ENCODE data around the gene CASP8AP2. TPM values are rescaled to one million over a fixed set of nuclear protein-coding genes. Genes with fewer than 3 reads are reported as not detected.

The CASP8AP2 gene
- total and polyA plus RNA-seq, 2 experiments from 2014 or later, result 31.3 to 75.5 TPM

DNA sequence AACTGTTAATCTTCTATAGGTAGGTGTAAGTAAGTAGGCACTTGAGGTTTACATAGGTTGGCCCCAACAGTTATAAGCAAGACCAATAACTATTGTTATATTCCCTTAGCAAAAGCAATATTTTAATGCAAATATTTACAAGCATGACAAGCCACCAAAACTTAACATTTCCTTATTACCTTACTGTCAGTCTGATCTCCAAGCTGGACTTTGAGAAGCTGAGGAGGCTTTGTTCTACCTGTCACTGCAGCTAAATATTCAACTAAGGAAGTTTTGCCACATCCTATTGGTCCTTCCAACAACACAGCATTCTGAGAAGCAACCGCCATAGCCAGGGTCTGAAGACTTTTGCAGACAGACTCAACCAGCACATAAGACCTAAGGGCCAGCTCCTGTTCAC is 39.7 kb upstream of the CASP8AP2 start:
- Histone ChIP-seq H3K79me2 (replicated peaks; ENCODE audit: insufficient read depth) (peaks cover 78% of the 10 kb centered on the region), H3K27ac (ENCODE audit: low read depth) (no peak overlapping the region), H3K4me2 (no peak overlapping the region), H4K20me1 (replicated peaks; ENCODE audit: insufficient read depth) (peaks cover 43% of the 10 kb centered on the region), H3K4me3 (no peak overlapping the region), H2AFZ (no peak overlapping the region), H3K9me2 (ENCODE audit: insufficient read depth) (no peaks in the 10 kb centered on the region), H3F3A (replicated peaks; ENCODE audit: low read depth) (peaks cover 6% of the 10 kb centered on the region; the same call in 1 of the 2 replicates), H3K27me3 (ENCODE audit: insufficient read depth) (no peaks in the 10 kb centered on the region), H3K4me1 (ENCODE audit: insufficient read depth) (no peaks in the 10 kb centered on the region), H3K36me3 (ENCODE audit: insufficient read depth) (peaks cover 92% of the 10 kb centered on the region)
- peaks cover 89% of the 10 kb centered on the region for H3K36me3 Mint-ChIP-seq (ENCODE audit: low read depth)
- H3K27me3 Mint-ChIP-seq (ENCODE audit: insufficient read depth, low read depth, poor library complexity), result peaks cover 8% of the 10 kb centered on the region
- DNase-seq (ENCODE audit: low spot score), result no peak
- H3K4me3 Mint-ChIP-seq, result no peak overlapping the region
- peaks cover 11% of the 10 kb centered on the region for H3K4me1 Mint-ChIP-seq
- no peak overlapping the region for H3K27ac Mint-ChIP-seq
- no peak for TF ChIP-seq EZH2phosphoT487 (IDR thresholded peaks at IDR 0.05; ENCODE audit: unreplicated experiment)
- no peak for TF ChIP-seq ZNF331 (CRISPR knock-in tag; IDR thresholded peaks at IDR 0.05; ENCODE audit: low read depth)
- TF ChIP-seq ZNF114 (CRISPR knock-in tag; IDR thresholded peaks at IDR 0.05), result no peak
- TF ChIP-seq NANOG (IDR thresholded peaks at IDR 0.05; ENCODE audit: borderline replicate concordance), result no peak
- TF ChIP-seq, protein P1, sequence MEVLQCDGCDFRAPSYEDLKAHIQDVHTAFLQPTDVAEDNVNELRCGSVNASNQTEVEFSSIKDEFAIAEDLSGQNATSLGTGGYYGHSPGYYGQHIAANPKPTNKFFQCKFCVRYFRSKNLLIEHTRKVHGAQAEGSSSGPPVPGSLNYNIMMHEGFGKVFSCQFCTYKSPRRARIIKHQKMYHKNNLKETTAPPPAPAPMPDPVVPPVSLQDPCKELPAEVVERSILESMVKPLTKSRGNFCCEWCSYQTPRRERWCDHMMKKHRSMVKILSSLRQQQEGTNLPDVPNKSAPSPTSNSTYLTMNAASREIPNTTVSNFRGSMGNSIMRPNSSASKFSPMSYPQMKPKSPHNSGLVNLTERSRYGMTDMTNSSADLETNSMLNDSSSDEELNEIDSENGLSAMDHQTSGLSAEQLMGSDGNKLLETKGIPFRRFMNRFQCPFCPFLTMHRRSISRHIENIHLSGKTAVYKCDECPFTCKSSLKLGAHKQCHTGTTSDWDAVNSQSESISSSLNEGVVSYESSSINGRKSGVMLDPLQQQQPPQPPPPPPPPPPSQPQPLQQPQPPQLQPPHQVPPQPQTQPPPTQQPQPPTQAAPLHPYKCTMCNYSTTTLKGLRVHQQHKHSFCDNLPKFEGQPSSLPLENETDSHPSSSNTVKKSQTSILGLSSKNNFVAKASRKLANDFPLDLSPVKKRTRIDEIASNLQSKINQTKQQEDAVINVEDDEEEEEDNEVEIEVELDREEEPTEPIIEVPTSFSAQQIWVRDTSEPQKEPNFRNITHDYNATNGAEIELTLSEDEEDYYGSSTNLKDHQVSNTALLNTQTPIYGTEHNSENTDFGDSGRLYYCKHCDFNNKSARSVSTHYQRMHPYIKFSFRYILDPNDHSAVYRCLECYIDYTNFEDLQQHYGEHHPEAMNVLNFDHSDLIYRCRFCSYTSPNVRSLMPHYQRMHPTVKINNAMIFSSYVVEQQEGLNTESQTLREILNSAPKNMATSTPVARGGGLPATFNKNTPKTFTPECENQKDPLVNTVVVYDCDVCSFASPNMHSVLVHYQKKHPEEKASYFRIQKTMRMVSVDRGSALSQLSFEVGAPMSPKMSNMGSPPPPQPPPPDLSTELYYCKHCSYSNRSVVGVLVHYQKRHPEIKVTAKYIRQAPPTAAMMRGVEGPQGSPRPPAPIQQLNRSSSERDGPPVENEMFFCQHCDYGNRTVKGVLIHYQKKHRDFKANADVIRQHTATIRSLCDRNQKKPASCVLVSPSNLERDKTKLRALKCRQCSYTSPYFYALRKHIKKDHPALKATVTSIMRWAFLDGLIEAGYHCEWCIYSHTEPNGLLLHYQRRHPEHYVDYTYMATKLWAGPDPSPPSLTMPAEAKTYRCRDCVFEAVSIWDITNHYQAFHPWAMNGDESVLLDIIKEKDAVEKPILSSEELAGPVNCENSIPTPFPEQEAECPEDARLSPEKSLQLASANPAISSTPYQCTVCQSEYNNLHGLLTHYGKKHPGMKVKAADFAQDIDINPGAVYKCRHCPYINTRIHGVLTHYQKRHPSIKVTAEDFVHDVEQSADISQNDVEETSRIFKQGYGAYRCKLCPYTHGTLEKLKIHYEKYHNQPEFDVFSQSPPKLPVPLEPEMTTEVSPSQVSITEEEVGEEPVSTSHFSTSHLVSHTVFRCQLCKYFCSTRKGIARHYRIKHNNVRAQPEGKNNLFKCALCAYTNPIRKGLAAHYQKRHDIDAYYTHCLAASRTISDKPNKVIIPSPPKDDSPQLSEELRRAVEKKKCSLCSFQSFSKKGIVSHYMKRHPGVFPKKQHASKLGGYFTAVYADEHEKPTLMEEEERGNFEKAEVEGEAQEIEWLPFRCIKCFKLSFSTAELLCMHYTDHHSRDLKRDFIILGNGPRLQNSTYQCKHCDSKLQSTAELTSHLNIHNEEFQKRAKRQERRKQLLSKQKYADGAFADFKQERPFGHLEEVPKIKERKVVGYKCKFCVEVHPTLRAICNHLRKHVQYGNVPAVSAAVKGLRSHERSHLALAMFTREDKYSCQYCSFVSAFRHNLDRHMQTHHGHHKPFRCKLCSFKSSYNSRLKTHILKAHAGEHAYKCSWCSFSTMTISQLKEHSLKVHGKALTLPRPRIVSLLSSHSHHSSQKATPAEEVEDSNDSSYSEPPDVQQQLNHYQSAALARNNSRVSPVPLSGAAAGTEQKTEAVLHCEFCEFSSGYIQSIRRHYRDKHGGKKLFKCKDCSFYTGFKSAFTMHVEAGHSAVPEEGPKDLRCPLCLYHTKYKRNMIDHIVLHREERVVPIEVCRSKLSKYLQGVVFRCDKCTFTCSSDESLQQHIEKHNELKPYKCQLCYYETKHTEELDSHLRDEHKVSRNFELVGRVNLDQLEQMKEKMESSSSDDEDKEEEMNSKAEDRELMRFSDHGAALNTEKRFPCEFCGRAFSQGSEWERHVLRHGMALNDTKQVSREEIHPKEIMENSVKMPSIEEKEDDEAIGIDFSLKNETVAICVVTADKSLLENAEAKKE (CRISPR knock-in tag; IDR thresholded peaks at IDR 0.05), result no peak
- no peak for TF ChIP-seq EZH2 (IDR thresholded peaks at IDR 0.05; ENCODE audit: low read depth, unreplicated experiment)
- no peak for TF ChIP-seq STAT1 (IDR thresholded peaks at IDR 0.05; ENCODE audit: unreplicated experiment)
- TF ChIP-seq CREB1 (CRISPR knock-in tag; IDR thresholded peaks at IDR 0.05; ENCODE audit: low read depth), result no peak
- TF ChIP-seq, protein P2, sequence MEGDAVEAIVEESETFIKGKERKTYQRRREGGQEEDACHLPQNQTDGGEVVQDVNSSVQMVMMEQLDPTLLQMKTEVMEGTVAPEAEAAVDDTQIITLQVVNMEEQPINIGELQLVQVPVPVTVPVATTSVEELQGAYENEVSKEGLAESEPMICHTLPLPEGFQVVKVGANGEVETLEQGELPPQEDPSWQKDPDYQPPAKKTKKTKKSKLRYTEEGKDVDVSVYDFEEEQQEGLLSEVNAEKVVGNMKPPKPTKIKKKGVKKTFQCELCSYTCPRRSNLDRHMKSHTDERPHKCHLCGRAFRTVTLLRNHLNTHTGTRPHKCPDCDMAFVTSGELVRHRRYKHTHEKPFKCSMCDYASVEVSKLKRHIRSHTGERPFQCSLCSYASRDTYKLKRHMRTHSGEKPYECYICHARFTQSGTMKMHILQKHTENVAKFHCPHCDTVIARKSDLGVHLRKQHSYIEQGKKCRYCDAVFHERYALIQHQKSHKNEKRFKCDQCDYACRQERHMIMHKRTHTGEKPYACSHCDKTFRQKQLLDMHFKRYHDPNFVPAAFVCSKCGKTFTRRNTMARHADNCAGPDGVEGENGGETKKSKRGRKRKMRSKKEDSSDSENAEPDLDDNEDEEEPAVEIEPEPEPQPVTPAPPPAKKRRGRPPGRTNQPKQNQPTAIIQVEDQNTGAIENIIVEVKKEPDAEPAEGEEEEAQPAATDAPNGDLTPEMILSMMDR (conservative IDR thresholded peaks at IDR 0.05; ENCODE audit: low read depth in 2 of 2), result no peak
- TF ChIP-seq, protein P3, sequence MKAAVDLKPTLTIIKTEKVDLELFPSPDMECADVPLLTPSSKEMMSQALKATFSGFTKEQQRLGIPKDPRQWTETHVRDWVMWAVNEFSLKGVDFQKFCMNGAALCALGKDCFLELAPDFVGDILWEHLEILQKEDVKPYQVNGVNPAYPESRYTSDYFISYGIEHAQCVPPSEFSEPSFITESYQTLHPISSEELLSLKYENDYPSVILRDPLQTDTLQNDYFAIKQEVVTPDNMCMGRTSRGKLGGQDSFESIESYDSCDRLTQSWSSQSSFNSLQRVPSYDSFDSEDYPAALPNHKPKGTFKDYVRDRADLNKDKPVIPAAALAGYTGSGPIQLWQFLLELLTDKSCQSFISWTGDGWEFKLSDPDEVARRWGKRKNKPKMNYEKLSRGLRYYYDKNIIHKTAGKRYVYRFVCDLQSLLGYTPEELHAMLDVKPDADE (IDR thresholded peaks at IDR 0.05), result no peak
- TF ChIP-seq, protein P4, sequence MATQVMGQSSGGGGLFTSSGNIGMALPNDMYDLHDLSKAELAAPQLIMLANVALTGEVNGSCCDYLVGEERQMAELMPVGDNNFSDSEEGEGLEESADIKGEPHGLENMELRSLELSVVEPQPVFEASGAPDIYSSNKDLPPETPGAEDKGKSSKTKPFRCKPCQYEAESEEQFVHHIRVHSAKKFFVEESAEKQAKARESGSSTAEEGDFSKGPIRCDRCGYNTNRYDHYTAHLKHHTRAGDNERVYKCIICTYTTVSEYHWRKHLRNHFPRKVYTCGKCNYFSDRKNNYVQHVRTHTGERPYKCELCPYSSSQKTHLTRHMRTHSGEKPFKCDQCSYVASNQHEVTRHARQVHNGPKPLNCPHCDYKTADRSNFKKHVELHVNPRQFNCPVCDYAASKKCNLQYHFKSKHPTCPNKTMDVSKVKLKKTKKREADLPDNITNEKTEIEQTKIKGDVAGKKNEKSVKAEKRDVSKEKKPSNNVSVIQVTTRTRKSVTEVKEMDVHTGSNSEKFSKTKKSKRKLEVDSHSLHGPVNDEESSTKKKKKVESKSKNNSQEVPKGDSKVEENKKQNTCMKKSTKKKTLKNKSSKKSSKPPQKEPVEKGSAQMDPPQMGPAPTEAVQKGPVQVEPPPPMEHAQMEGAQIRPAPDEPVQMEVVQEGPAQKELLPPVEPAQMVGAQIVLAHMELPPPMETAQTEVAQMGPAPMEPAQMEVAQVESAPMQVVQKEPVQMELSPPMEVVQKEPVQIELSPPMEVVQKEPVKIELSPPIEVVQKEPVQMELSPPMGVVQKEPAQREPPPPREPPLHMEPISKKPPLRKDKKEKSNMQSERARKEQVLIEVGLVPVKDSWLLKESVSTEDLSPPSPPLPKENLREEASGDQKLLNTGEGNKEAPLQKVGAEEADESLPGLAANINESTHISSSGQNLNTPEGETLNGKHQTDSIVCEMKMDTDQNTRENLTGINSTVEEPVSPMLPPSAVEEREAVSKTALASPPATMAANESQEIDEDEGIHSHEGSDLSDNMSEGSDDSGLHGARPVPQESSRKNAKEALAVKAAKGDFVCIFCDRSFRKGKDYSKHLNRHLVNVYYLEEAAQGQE (IDR thresholded peaks at IDR 0.05; ENCODE audit: unreplicated experiment), result no peak
- no peaks in the 10 kb centered on the region for H3K9me3 Mint-ChIP-seq
- ATAC-seq, result no peak
